ENCODE results near the gene RFPL1.

- peak; percentile 72 to 79 (median 74) for TF ChIP-seq CTCF (IDR thresholded peaks at IDR 0.05)
- TF ChIP-seq POLR2A (IDR thresholded peaks at IDR 0.05): no peak
Measured at GRCh38 chr22:29394931-29395581, 43.3 kb upstream of the RFPL1 start.

All from uterus (tissue), 2 donors.